Upper lobe of left lung (tissue), 4 donors: Measurements from ENCODE around the gene DAD1.

Experiments used
- EP300 ChIP-seq, 4 donors: sonication (generic); formaldehyde crosslinking; IDR thresholded peaks; one replicate each; pipeline ENCODE4 v1.5.1; 2017; ENCODE audit warnings: antibody characterized with exemption in 4 of 4, control low read depth in 2 of 4
- POLR2A ChIP-seq, 4 donors: fragments of 450-650 bp; IDR thresholded peaks; one replicate each; pipeline ENCODE4 v1.5.1; 2016 to 2017; ENCODE audit warnings: antibody characterized with exemption in 4 of 4, mild to moderate bottlenecking in 2 of 4
- TF ChIP-seq, protein P1 (sequence below), 6 experiments: fragments of 450-650 bp in 4 of 6; fragments of 200-600 bp in 2 of 6; sonication (generic) in 2 of 6; IDR thresholded peaks; one replicate each; pipeline ENCODE4 v1.5.1; 2016 to 2019; ENCODE audit warnings: antibody characterized with exemption in 6 of 6

DNA sequence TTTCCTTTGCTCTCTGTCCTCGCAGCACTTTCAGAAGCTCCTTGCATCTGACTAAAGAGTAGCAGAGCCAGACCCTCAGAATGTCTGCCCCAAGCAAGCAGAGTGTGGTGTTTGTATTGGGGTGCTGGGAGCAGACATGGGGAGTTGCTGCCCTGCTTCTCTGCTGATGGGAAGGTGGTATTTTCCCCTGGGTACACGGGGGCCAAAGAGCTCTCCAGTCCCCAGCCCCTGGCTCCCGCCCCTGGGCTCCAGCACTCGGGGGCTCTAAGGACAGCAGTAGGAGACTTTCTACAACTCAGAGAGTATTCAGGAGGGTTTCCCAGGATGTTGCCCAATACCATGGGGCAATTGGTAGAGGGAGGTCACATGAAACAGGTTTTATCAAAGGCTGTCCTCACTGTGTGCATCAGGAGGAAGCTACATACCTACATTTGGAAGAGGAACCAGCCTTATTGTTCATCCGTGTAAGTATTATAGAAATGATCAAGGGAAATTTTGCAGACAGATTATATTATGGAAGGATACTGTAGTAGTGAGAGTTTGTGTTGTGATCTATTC is 50.3 kb downstream of the DAD1 start:
- TF ChIP-seq, protein P1, sequence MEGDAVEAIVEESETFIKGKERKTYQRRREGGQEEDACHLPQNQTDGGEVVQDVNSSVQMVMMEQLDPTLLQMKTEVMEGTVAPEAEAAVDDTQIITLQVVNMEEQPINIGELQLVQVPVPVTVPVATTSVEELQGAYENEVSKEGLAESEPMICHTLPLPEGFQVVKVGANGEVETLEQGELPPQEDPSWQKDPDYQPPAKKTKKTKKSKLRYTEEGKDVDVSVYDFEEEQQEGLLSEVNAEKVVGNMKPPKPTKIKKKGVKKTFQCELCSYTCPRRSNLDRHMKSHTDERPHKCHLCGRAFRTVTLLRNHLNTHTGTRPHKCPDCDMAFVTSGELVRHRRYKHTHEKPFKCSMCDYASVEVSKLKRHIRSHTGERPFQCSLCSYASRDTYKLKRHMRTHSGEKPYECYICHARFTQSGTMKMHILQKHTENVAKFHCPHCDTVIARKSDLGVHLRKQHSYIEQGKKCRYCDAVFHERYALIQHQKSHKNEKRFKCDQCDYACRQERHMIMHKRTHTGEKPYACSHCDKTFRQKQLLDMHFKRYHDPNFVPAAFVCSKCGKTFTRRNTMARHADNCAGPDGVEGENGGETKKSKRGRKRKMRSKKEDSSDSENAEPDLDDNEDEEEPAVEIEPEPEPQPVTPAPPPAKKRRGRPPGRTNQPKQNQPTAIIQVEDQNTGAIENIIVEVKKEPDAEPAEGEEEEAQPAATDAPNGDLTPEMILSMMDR (IDR thresholded peaks at IDR 0.05) = no peak
- no peak for TF ChIP-seq POLR2A (IDR thresholded peaks at IDR 0.05)
- no peak for TF ChIP-seq EP300 (IDR thresholded peaks at IDR 0.05)
